H1 (cell line): ENCODE measurements around the gene OR51E1. TPM values are rescaled to one million over a fixed set of nuclear protein-coding genes. Genes with fewer than 3 reads are reported as not detected.

Experiments
- CTCF ChIA-PET: fragments of 300-600 bp; sonication (Branson Sonifier 250); formaldehyde crosslinking; loops from one replicate; lab custom pipeline; 2021; ENCODE audit not compliant: partially characterized antibody; lab: Charles Lee
- POLR2A ChIA-PET: fragments of 300-600 bp; sonication (Branson Sonifier 250); formaldehyde crosslinking; loops from one replicate; lab custom pipeline; 2021; ENCODE audit warnings: inconsistent platforms; ENCODE audit not compliant: partially characterized antibody; lab: Charles Lee
- DNase-seq, 2 experiments: peaks; one replicate each; pipeline versions ENCODE4 v3.0.0 to v3.0.0-alpha.2; 2010 to 2022; ENCODE audit warnings: low spot score in 2 of 2, low read depth in 1 of 2, mixed read lengths in 1 of 2
- FAIRE-seq: peaks from 2 replicates; lab custom pipeline; 2011; peaks lifted over from hg19 to GRCh38; lab: Jason Lieb, UNC
- H2AFZ ChIP-seq: 2 replicates; pipeline ENCODE4 v1.8.1; 2012; ENCODE audit warnings: low read length, inconsistent platforms
- H2AK5ac ChIP-seq: 2 replicates; pipeline ENCODE4 v1.6.1; 2013; ENCODE audit warnings: low read depth, low read length
- H2BK120ac ChIP-seq: replicated peaks from 2 replicates; pipeline ENCODE3; 2013; ENCODE audit warnings: low read depth, low read length, inconsistent platforms
- H2BK12ac ChIP-seq: 2 replicates; pipeline ENCODE4 v1.6.1; 2013; ENCODE audit warnings: low read depth, low read length
- H2BK15ac ChIP-seq: 2 replicates; pipeline ENCODE4 v1.6.1; 2013; ENCODE audit warnings: low read length
- H2BK20ac ChIP-seq: 2 replicates; pipeline ENCODE4 v1.6.1; 2013; ENCODE audit warnings: low read length
- H2BK5ac ChIP-seq: 2 replicates; pipeline ENCODE4 v1.6.1; 2013; ENCODE audit warnings: low read depth, low read length
- H3K14ac ChIP-seq: 2 replicates; pipeline ENCODE4 v1.6.1; 2013; ENCODE audit warnings: inconsistent platforms; ENCODE audit not compliant: insufficient read length
- H3K18ac ChIP-seq: 2 replicates; pipeline ENCODE4 v1.6.1; 2013; ENCODE audit warnings: low read length; ENCODE audit errors: extremely low read depth
- H3K23ac ChIP-seq: 2 replicates; pipeline ENCODE4 v1.6.1; 2013; ENCODE audit warnings: inconsistent platforms; ENCODE audit not compliant: insufficient read length
- H3K23me2 ChIP-seq: 2 replicates; pipeline ENCODE4 v1.6.1; 2013; ENCODE audit warnings: low read depth, low read length
- H3K27ac ChIP-seq: 2 replicates; pipeline ENCODE4 v1.6.1; 2011; ENCODE audit warnings: low read depth, low read length, inconsistent platforms
- H3K27me3 ChIP-seq, 4 experiments: replicated peaks in 1 of 4; 1 replicate in 1 of 4; 2 replicates in 3 of 4; pipeline versions ENCODE4 v1.6.1 to v1.8.1; 2011 to 2013; ENCODE audit warnings: low read length in 3 of 4, mild to moderate bottlenecking in 3 of 4, inconsistent platforms in 2 of 4, mixed read lengths in 2 of 4, moderate library complexity in 1 of 4; ENCODE audit not compliant: control insufficient read depth in 3 of 4, insufficient read depth in 3 of 4; ENCODE audit errors: extremely low read depth in 1 of 4
- H3K36me3 ChIP-seq, 4 experiments: 2 replicates each; pipeline versions ENCODE4 v1.6.1 to v1.8.1; 2011 to 2013; ENCODE audit warnings: mild to moderate bottlenecking in 4 of 4, low read length in 3 of 4, moderate library complexity in 2 of 4, control low read depth in 1 of 4, inconsistent platforms in 1 of 4; ENCODE audit not compliant: insufficient read depth in 4 of 4, control insufficient read depth in 2 of 4
- H3K4ac ChIP-seq: replicated peaks from 2 replicates; pipeline ENCODE3; 2013; ENCODE audit warnings: low read length, low read depth, mixed read lengths, inconsistent platforms; ENCODE audit not compliant: insufficient read length
- H3K4me1 ChIP-seq, 4 experiments: replicated peaks in 1 of 4; 1 replicate in 1 of 4; 2 replicates in 3 of 4; pipeline versions ENCODE4 v1.6.1 to v1.8.1; 2011 to 2013; ENCODE audit warnings: low read length in 3 of 4, inconsistent platforms in 2 of 4, mixed read lengths in 1 of 4; ENCODE audit not compliant: insufficient read depth in 4 of 4, control insufficient read depth in 3 of 4
- H3K4me2 ChIP-seq, 2 experiments: 2 replicates each; pipeline versions ENCODE4 v1.6.1 to v1.8.1; 2011 to 2013; ENCODE audit warnings: low read depth in 2 of 2, low read length in 2 of 2, control low read depth in 1 of 2, inconsistent platforms in 1 of 2, mild to moderate bottlenecking in 1 of 2; ENCODE audit not compliant: insufficient read depth in 1 of 2
- H3K4me3 ChIP-seq, 4 experiments: fragments of 200-600, 300-600 bp in 1 of 4; sonication (generic), shearing (Covaris generic), sonication (Bioruptor Twin) in 1 of 4; 2 replicates each; pipeline versions ENCODE4 v1.5.1 to v1.8.1; 2011 to 2016; ENCODE audit warnings: low read length in 4 of 4, low read depth in 3 of 4, control low read depth in 2 of 4, inconsistent platforms in 2 of 4, mild to moderate bottlenecking in 2 of 4, mixed read lengths in 1 of 4, moderate library complexity in 1 of 4; ENCODE audit not compliant: insufficient read depth in 2 of 4; ENCODE audit errors: extremely low read depth in 1 of 4
- H3K56ac ChIP-seq: replicated peaks from 2 replicates; pipeline ENCODE3; 2013; ENCODE audit warnings: low read depth, mild to moderate bottlenecking, mixed read lengths, low read length, inconsistent platforms; ENCODE audit not compliant: insufficient read length
- H3K79me1 ChIP-seq: 2 replicates; pipeline ENCODE4 v1.6.1; 2013; ENCODE audit warnings: low read depth, low read length, control low read depth
- H3K79me2 ChIP-seq, 2 experiments: 2 replicates each; pipeline versions ENCODE4 v1.6.1 to v1.8.1; 2012 to 2013; ENCODE audit warnings: low read length in 2 of 2, mild to moderate bottlenecking in 2 of 2, inconsistent platforms in 1 of 2; ENCODE audit not compliant: insufficient read depth in 2 of 2, control insufficient read depth in 1 of 2
- H3K9ac ChIP-seq, 4 experiments: replicated peaks in 1 of 4; 1 replicate in 1 of 4; 2 replicates in 3 of 4; pipeline versions ENCODE4 v1.6.1 to v1.8.1; 2011 to 2013; ENCODE audit warnings: low read depth in 3 of 4, low read length in 3 of 4, control low read depth in 2 of 4, mild to moderate bottlenecking in 2 of 4, moderate library complexity in 2 of 4, inconsistent platforms in 1 of 4; ENCODE audit errors: extremely low read depth in 1 of 4
- H3K9me3 ChIP-seq, 2 experiments: 2 replicates each; pipeline versions ENCODE4 v1.6.1 to v1.8.1; 2012 to 2013; ENCODE audit warnings: mild to moderate bottlenecking in 2 of 2, moderate library complexity in 2 of 2, control low read depth in 1 of 2, inconsistent platforms in 1 of 2, low read depth in 1 of 2, low read length in 1 of 2, mixed read lengths in 1 of 2; ENCODE audit not compliant: insufficient read depth in 2 of 2
- H4K20me1 ChIP-seq, 2 experiments: replicated peaks in 1 of 2; 2 replicates each; pipeline versions ENCODE3 to v1.8.1; 2011 to 2013; ENCODE audit warnings: inconsistent platforms in 2 of 2, low read length in 2 of 2, mild to moderate bottlenecking in 1 of 2; ENCODE audit not compliant: insufficient read depth in 2 of 2, control insufficient read depth in 1 of 2
- H4K5ac ChIP-seq: 2 replicates; pipeline ENCODE4 v1.6.1; 2013; ENCODE audit warnings: low read length, low read depth, mixed read lengths, inconsistent platforms; ENCODE audit not compliant: insufficient read length
- H4K8ac ChIP-seq: 2 replicates; pipeline ENCODE4 v1.8.0; 2013; ENCODE audit warnings: mild to moderate bottlenecking, moderate library complexity, low read length, inconsistent platforms; ENCODE audit not compliant: insufficient read depth; ENCODE audit errors: extremely low read depth
- H4K91ac ChIP-seq: replicated peaks from 2 replicates; pipeline ENCODE3; 2013; ENCODE audit warnings: low read length, mixed read lengths, inconsistent platforms; ENCODE audit not compliant: insufficient read length
- BACH1 ChIP-seq: IDR thresholded peaks from 2 replicates; pipeline ENCODE4 v1.6.1; 2012; ENCODE audit warnings: low read length, improper control_type of control experiment
- KDM5A ChIP-seq: fragments of 200-600 bp; IDR thresholded peaks from 2 replicates; pipeline ENCODE4 v1.7.1; 2012; ENCODE audit warnings: mild to moderate bottlenecking, low read length, inconsistent platforms, mixed read lengths
- NRF1 ChIP-seq: IDR thresholded peaks from 2 replicates; pipeline ENCODE4 v1.6.1; 2011; ENCODE audit warnings: mild to moderate bottlenecking, low read depth, low read length, improper control_type of control experiment
- POLR2AphosphoS5 ChIP-seq: IDR thresholded peaks from 2 replicates; pipeline ENCODE4 v1.6.1; 2011; ENCODE audit warnings: low read depth, low read length
- RFX5 ChIP-seq: IDR thresholded peaks from 2 replicates; pipeline ENCODE4 v1.6.1; 2011; ENCODE audit warnings: low read depth, low read length, improper control_type of control experiment, borderline replicate concordance
- SAP30 ChIP-seq: fragments of 300-600 bp; sonication (generic); IDR thresholded peaks from 2 replicates; pipeline ENCODE4 v1.7.1; 2012; ENCODE audit warnings: low read length, moderate library complexity, mild to moderate bottlenecking, inconsistent platforms; ENCODE audit not compliant: insufficient read depth, insufficient replicate concordance
- TCF12 ChIP-seq: IDR thresholded peaks from 2 replicates; pipeline ENCODE4 v1.6.1; 2011; ENCODE audit warnings: low read depth, mild to moderate bottlenecking, low read length
- TEAD4 ChIP-seq: IDR thresholded peaks from 2 replicates; pipeline ENCODE4 v1.6.1; 2012; ENCODE audit warnings: low read depth, low read length, inconsistent platforms, mixed read lengths
- WGBS, 2 experiments: shearing (Covaris generic) in 1 of 2; methylation state at CpG; one replicate each; pipeline versions ENCODE4 v1.1.6 to v1.1.7; 2013 to 2015; ENCODE audit warnings: low lambda C conversion rate in 2 of 2, mixed read lengths in 2 of 2, inconsistent platforms in 1 of 2, low coverage in 1 of 2, missing lambda C conversion rate in 1 of 2; ENCODE audit not compliant: insufficient replicate concordance in 2 of 2, insufficient coverage in 1 of 2, insufficient read length in 1 of 2; ENCODE audit errors: extremely low coverage in 1 of 2, missing lambda C conversion rate in 1 of 2; 5-methylcytosine and 5-hydroxymethylcytosine counted together
- polyA plus RNA-seq, 7 experiments: library from polyadenylated mRNA; depleted of rRNA in 3 of 7; stranded (reverse) in 5 of 7; unstranded in 2 of 7; fragments of >200 nt in 5 of 7; fragments of 200-250 nt in 2 of 7; gene quantifications; 1 replicate in 5 of 7; 2 replicates in 1 of 7; 4 replicates in 1 of 7; pipeline versions ENCODE4 v1.2.1 to v1.2.3, GENCODE V29; 2011 to 2013; ENCODE audit warnings: missing spikeins in 2 of 7, mixed read lengths in 2 of 7
- total RNA-seq: library from RNA; stranded (reverse); fragmentation: NEBNext Ultra II Directional; extraction: Animal tissue kit (Norgen Biotek cat#: 25700); gene quantifications from 2 replicates; pipeline ENCODE4 v1.2.1, GENCODE V29; 2021
- TF ChIP-seq, protein P1 (sequence below), 3 experiments: IDR thresholded peaks; 1 replicate in 2 of 3; 2 replicates in 1 of 3; pipeline versions ENCODE4 v1.5.1 to v1.6.1; 2011; ENCODE audit warnings: low read length in 3 of 3, mild to moderate bottlenecking in 3 of 3, inconsistent platforms in 2 of 3, low read depth in 1 of 3, moderate library complexity in 1 of 3; ENCODE audit not compliant: insufficient read depth in 1 of 3; ENCODE audit errors: control extremely low read depth in 1 of 3
- TF ChIP-seq, protein P2 (sequence below): IDR thresholded peaks from 2 replicates; pipeline ENCODE4 v1.6.1; 2011; ENCODE audit warnings: low read depth, mild to moderate bottlenecking, low read length; ENCODE audit not compliant: insufficient read depth

The OR51E1 gene
- total and polyA plus RNA-seq, 2 of the 8 experiments (the other 6 are each of a cell fraction or from before 2014, with no cell fraction given) = not detected

DNA sequence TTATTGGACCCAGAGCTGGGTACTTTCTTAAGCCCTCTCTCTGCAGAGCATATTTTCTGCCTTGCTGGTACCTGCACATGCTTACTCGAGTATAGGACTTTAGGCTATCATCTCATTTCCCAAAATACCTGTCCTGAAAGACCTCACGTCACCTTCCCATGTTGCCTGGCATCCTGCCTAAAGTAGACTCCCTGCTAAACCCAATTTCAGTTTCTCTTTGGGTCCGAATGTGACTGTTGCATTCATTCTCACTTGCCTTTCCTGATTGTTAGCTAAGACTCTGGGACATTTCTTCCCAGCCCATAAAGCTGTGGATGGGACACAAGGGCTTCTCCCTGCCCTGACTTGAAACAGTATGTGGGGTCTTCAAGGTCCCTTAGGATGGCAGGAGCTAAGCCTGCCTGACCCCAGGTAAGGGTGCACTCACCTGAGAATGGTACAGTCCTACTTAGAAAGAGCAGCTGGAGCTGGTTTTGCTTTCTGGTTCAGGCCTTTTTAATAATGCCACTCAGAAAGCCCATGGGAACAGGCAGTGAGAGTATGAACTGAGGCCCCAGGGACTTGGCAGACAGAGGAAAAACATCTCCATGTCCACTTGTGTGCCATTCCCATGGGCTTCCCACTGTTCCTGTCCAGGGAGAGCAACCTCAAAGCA lies 41.0 kb downstream of the OR51E1 start:
- no peak overlapping the region for H3K4me3 ChIP-seq
- no peaks in the 10 kb centered on the region for H3K79me2 ChIP-seq
- DNase-seq (no peak), FAIRE-seq (no peak)
- no peak overlapping the region for H2AK5ac ChIP-seq
- no peak overlapping the region for H3K18ac ChIP-seq
- no peak overlapping the region for H2BK20ac ChIP-seq
- H3K23me2 ChIP-seq = no peaks in the 10 kb centered on the region
- H3K4ac ChIP-seq = no peak overlapping the region
- H3K4me1 ChIP-seq = no peaks in the 10 kb centered on the region
- POLR2A ChIA-PET = no interaction called here
- H3K56ac ChIP-seq = no peak overlapping the region
- no peak overlapping the region for H2BK5ac ChIP-seq
- H4K8ac ChIP-seq = no peak overlapping the region
- no peak overlapping the region for H3K9ac ChIP-seq
- H2BK12ac ChIP-seq = no peak overlapping the region
- no peak overlapping the region for H3K27ac ChIP-seq
- no peak overlapping the region for H4K5ac ChIP-seq
- no peaks in the 10 kb centered on the region for H3K9me3 ChIP-seq
- no peak overlapping the region for H3K23ac ChIP-seq
- H3K14ac ChIP-seq = no peak overlapping the region
- no peaks in the 10 kb centered on the region for H3K79me1 ChIP-seq
- no peak overlapping the region for H3K4me2 ChIP-seq
- H4K20me1 ChIP-seq = no peaks in the 10 kb centered on the region
- H3K27me3 ChIP-seq = no peaks in the 10 kb centered on the region
- H4K91ac ChIP-seq = no peak overlapping the region
- H3K36me3 ChIP-seq = no peaks in the 10 kb centered on the region
- H2BK15ac ChIP-seq = no peak overlapping the region
- H2AFZ ChIP-seq = 0 out of 2 replicates have a peak overlapping the region, but pooled peaks have one; percentile 22
- 84% methylated on average over 3 of the region's 3 CpGs; no CpG with 5 or more reads in 1 of the 2 experiments for WGBS, 2 experiments
- CTCF ChIA-PET = interaction anchor here (1.1 to 2.6 kb wide), 4 partner anchors 19 to 497 kb away, joined by 3 to 9 read pairs (median 4); partner anchors contain the start of gene OR51D1
- H2BK120ac ChIP-seq = no peak overlapping the region
- TF ChIP-seq SAP30 = no peak
- no peak for TF ChIP-seq POLR2AphosphoS5
- no peak for TF ChIP-seq BACH1
- TF ChIP-seq RFX5 = no peak
- TF ChIP-seq TEAD4 = no peak
- TF ChIP-seq, protein P1, sequence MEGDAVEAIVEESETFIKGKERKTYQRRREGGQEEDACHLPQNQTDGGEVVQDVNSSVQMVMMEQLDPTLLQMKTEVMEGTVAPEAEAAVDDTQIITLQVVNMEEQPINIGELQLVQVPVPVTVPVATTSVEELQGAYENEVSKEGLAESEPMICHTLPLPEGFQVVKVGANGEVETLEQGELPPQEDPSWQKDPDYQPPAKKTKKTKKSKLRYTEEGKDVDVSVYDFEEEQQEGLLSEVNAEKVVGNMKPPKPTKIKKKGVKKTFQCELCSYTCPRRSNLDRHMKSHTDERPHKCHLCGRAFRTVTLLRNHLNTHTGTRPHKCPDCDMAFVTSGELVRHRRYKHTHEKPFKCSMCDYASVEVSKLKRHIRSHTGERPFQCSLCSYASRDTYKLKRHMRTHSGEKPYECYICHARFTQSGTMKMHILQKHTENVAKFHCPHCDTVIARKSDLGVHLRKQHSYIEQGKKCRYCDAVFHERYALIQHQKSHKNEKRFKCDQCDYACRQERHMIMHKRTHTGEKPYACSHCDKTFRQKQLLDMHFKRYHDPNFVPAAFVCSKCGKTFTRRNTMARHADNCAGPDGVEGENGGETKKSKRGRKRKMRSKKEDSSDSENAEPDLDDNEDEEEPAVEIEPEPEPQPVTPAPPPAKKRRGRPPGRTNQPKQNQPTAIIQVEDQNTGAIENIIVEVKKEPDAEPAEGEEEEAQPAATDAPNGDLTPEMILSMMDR (IDR thresholded peaks at IDR 0.05; ENCODE audit: control extremely low read depth in 1 of 3, insufficient read depth in 1 of 3, low read depth in 1 of 3, low read length in 3 of 3) = no peak
- TF ChIP-seq TCF12 = no peak
- TF ChIP-seq NRF1 = no peak
- TF ChIP-seq, protein P2, sequence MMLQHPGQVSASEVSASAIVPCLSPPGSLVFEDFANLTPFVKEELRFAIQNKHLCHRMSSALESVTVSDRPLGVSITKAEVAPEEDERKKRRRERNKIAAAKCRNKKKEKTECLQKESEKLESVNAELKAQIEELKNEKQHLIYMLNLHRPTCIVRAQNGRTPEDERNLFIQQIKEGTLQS = no peak
- no peak for TF ChIP-seq KDM5A
